HG03135 (cell line): ENCODE data around the gene ZBTB20.

Source experiments
- ATAC-seq: cut with Tn5 transposase; IDR thresholded peaks from one replicate; pipeline ENCODE4 v1.9.1; 2021; ENCODE audit warnings: mild to moderate bottlenecking, moderate library complexity; ENCODE audit not compliant: unreplicated experiment

The ZBTB20 gene

GRCh38 chr3:114402838-114403237 lies 744.2 kb downstream of the ZBTB20 start:
- ATAC-seq: no peak

GRCh38 chr3:114401346-114401745 lies 745.7 kb downstream of the ZBTB20 start:
- no peak for ATAC-seq

- ATAC-seq: no peak
These were observed 746.7 kb downstream of the ZBTB20 start for GRCh38 chr3:114400371-114400770.

- no peak for ATAC-seq
These were observed 752.5 kb downstream of the ZBTB20 start for GRCh38 chr3:114394551-114394950.

- ATAC-seq: no peak
These were observed 753.6 kb downstream of the ZBTB20 start for GRCh38 chr3:114393367-114394072.

GRCh38 chr3:114392831-114393230 lies 754.3 kb downstream of the ZBTB20 start:
- ATAC-seq: no peak

- ATAC-seq: no peak
These were observed 757.9 kb downstream of the ZBTB20 start for GRCh38 chr3:114389156-114389555.

GRCh38 chr3:114384558-114384903 lies 762.6 kb downstream of the ZBTB20 start:
- ATAC-seq: no peak

- peak; percentile 78 for ATAC-seq
These were observed 763.1 kb downstream of the ZBTB20 start for GRCh38 chr3:114383875-114384557.

- no peak for ATAC-seq
These were observed 766.8 kb downstream of the ZBTB20 start for GRCh38 chr3:114380233-114380651.

GRCh38 chr3:114379266-114379665 lies 767.8 kb downstream of the ZBTB20 start:
- no peak for ATAC-seq

- no peak for ATAC-seq
These were observed 768.3 kb downstream of the ZBTB20 start for GRCh38 chr3:114378760-114379159.

GRCh38 chr3:114377426-114377825 lies 769.7 kb downstream of the ZBTB20 start:
- ATAC-seq: no peak

- ATAC-seq: no peak
These were observed 770.4 kb downstream of the ZBTB20 start for GRCh38 chr3:114376516-114377185.

- ATAC-seq: no peak
These were observed 771.3 kb downstream of the ZBTB20 start for GRCh38 chr3:114375608-114376421.

GRCh38 chr3:114374433-114374990 lies 772.6 kb downstream of the ZBTB20 start:
- no peak for ATAC-seq

GRCh38 chr3:114370537-114371174 lies 776.4 kb downstream of the ZBTB20 start:
- ATAC-seq: no peak

- ATAC-seq: no peak
These were observed 781.2 kb downstream of the ZBTB20 start for GRCh38 chr3:114365909-114366308.

GRCh38 chr3:114364806-114365654 lies 782.1 kb downstream of the ZBTB20 start:
- ATAC-seq: no peak
